PFSK-1 (cell line): Measurements from ENCODE around the gene SCAMP3.

Experiments
- FOXP2 ChIP-seq: optimal IDR thresholded peaks from 2 replicates; pipeline ENCODE3; 2011; ENCODE audit warnings: borderline replicate concordance, control low read depth, inconsistent platforms; ENCODE audit not compliant: insufficient read depth; ENCODE audit errors: extremely low read length, extremely low read depth
- POLR2AphosphoS5 ChIP-seq: IDR thresholded peaks from 2 replicates; pipeline ENCODE4 v1.6.1; 2012; ENCODE audit warnings: low read depth, mild to moderate bottlenecking, control low read depth, low read length, moderate library complexity
- REST ChIP-seq, 2 experiments: IDR thresholded peaks; 2 replicates each; pipeline versions ENCODE4 v1.6.1 to v1.8.0; 2011 to 2012; ENCODE audit warnings: low read depth in 2 of 2, low read length in 2 of 2, control low read depth in 1 of 2, inconsistent platforms in 1 of 2, mild to moderate bottlenecking in 1 of 2, moderate library complexity in 1 of 2; ENCODE audit not compliant: insufficient read depth in 1 of 2
- SIN3A ChIP-seq: IDR thresholded peaks from 2 replicates; pipeline ENCODE4 v1.6.1; 2012; ENCODE audit warnings: mild to moderate bottlenecking, low read length, moderate library complexity, borderline replicate concordance; ENCODE audit not compliant: insufficient read depth
- TAF1 ChIP-seq: IDR thresholded peaks from 2 replicates; pipeline ENCODE4 v1.6.1; 2012; ENCODE audit warnings: low read length, control low read depth, borderline replicate concordance; ENCODE audit not compliant: insufficient read depth

The SCAMP3 gene

GRCh38 chr1:155277902-155278688 is 15.9 kb upstream of the SCAMP3 start:
- TF ChIP-seq POLR2AphosphoS5 (no peak), SIN3A (peak; percentile 82; the same call in 1 of the 2 replicates), REST (IDR thresholded peaks at IDR 0.05; ENCODE audit: insufficient read depth in 1 of 2, low read depth in 2 of 2, low read length in 2 of 2) (peak; percentile 91 to 96)

- TF ChIP-seq POLR2AphosphoS5 (no peak), SIN3A (0 out of 2 replicates have a peak, but pooled peaks have one; percentile 26), FOXP2 (peak; percentile 42), TAF1 (no peak), REST (IDR thresholded peaks at IDR 0.05; ENCODE audit: insufficient read depth in 1 of 2, low read depth in 2 of 2, low read length in 2 of 2) (peak in 1 of 2 experiments; percentile 59; a peak in 2 of 4 replicates)
These were observed 15.1 kb upstream of the SCAMP3 start, which contains the start of gene HCN3 for GRCh38 chr1:155277070-155277901. Gene HCN3 (plus strand): TSS chr1:155277463. CDS start chr1:155277591, 128 bp downstream.

- TF ChIP-seq TAF1 (peak; percentile 67), POLR2AphosphoS5 (peak; percentile 84), REST (IDR thresholded peaks at IDR 0.05; ENCODE audit: insufficient read depth in 1 of 2, low read depth in 2 of 2, low read length in 2 of 2) (peak in 1 of 2 experiments; percentile 11; a peak in 1 of 4 replicates), SIN3A (peak; percentile 84; the same call in 1 of the 2 replicates), FOXP2 (peak; percentile 96)
These were observed 11.4 kb upstream of the SCAMP3 start, which contains the start of gene CLK2 for GRCh38 chr1:155273343-155274245. Gene CLK2 (minus strand): TSS chr1:155273504. CDS start chr1:155270977, 2,527 bp downstream.

- TF ChIP-seq POLR2AphosphoS5 (no peak), SIN3A (no peak), FOXP2 (no peak), TAF1 (peak; percentile 13; the same call in 1 of the 2 replicates), REST (IDR thresholded peaks at IDR 0.05; ENCODE audit: insufficient read depth in 1 of 2, low read depth in 2 of 2, low read length in 2 of 2) (no peak)
These were observed 10.5 kb upstream of the SCAMP3 start for GRCh38 chr1:155272466-155273342.
